ENCODE measurements around the gene RPL10.
"Not testable (repeated sequence)": the region's sequence is repeated elsewhere in the genome, so short reads cannot be mapped to it uniquely, and the experiment has no call there.

RPL10 gene

GRCh38 chrX:154378799-154379568, 19.2 kb upstream of the RPL10 start, which contains the start of gene EMD:
EMD (plus strand) TSS chrX:154379295; CDS start chrX:154379485, 190 bp downstream.
- DNase-seq = peak; percentile 97

- no peak for DNase-seq
These were observed 18.6 kb upstream of the RPL10 start for GRCh38 chrX:154379569-154379951.

- DNase-seq = no peak
These were observed 18.0 kb upstream of the RPL10 start for GRCh38 chrX:154380153-154380552.

GRCh38 chrX:154380787-154381186, 17.4 kb upstream of the RPL10 start:
- no peak for DNase-seq

GRCh38 chrX:154381271-154381670, 16.9 kb upstream of the RPL10 start:
- no peak for DNase-seq

- no peak for DNase-seq
These were observed 15.6 kb upstream of the RPL10 start for GRCh38 chrX:154382483-154383069.

GRCh38 chrX:154383359-154384283, 14.6 kb upstream of the RPL10 start:
- DNase-seq = no peak

GRCh38 chrX:154384284-154384892, 13.8 kb upstream of the RPL10 start:
- no peak for DNase-seq

- DNase-seq = not testable (repeated sequence)
These were observed 10.1 kb upstream of the RPL10 start for GRCh38 chrX:154388094-154388493.

GRCh38 chrX:154388649-154389048, 9.5 kb upstream of the RPL10 start:
- not testable (repeated sequence) for DNase-seq

- DNase-seq = not testable (repeated sequence)
These were observed 8.1 kb upstream of the RPL10 start for GRCh38 chrX:154389812-154390747.

GRCh38 chrX:154396363-154396762, 1.8 kb upstream of the RPL10 start:
- not testable (repeated sequence) for DNase-seq

- peak; percentile 78 for DNase-seq
These were observed 947 bp upstream of the RPL10 start for GRCh38 chrX:154396973-154397887.

- DNase-seq = peak; percentile 86
These were observed 720 bp downstream of the RPL10 start for GRCh38 chrX:154398668-154399526.

- peak; percentile 31 for DNase-seq
These were observed 1.6 kb downstream of the RPL10 start for GRCh38 chrX:154399527-154400368.

GRCh38 chrX:154400369-154400817, 2.2 kb downstream of the RPL10 start:
- not testable (repeated sequence) for DNase-seq

GRCh38 chrX:154401045-154401799, 3.0 kb downstream of the RPL10 start:
- peak; percentile 47 for DNase-seq

All from activated CD4-positive, alpha-beta T cell treated with anti-CD3 and anti-CD28 coated beads, Interleukin-2, Interleukin-6, amounts not matched to agents 100 ng/mL and 50 ng/mL, durations not matched to agents 16 hours and 8 hours (primary cell).